K562 (cell line): ENCODE measurements around the gene SRP54. TPM values are rescaled to one million over a fixed set of nuclear protein-coding genes. Genes with fewer than 3 reads are reported as not detected.

Source experiments
- AFF1 ChIP-seq, 2 experiments: fragments of 450-650 bp; IDR thresholded peaks; 2 replicates each; pipeline ENCODE4 v1.6.1; 2018; ENCODE audit warnings: mild to moderate bottlenecking in 2 of 2, low read depth in 1 of 2; ENCODE audit not compliant: partially characterized antibody in 2 of 2
- ARID1B ChIP-seq: fragments of 450-650 bp; IDR thresholded peaks from 2 replicates; pipeline ENCODE4 v1.6.1; 2016; ENCODE audit warnings: antibody characterized with exemption, mild to moderate bottlenecking, inconsistent platforms
- CBFB ChIP-seq: sonication (generic); formaldehyde crosslinking; IDR thresholded peaks from 2 replicates; pipeline ENCODE4 v1.4.0; 2020; ENCODE audit warnings: mild to moderate bottlenecking, missing genetic modification reagents
- EHMT2 ChIP-seq: fragments of 450-650 bp; IDR thresholded peaks from 2 replicates; pipeline ENCODE4 v1.6.1; 2018; ENCODE audit warnings: antibody characterized with exemption
- FIP1L1 ChIP-seq: fragments of 200-400 bp; formaldehyde crosslinking; IDR thresholded peaks from 2 replicates; pipeline ENCODE4 v1.6.1; 2018; ENCODE audit warnings: mild to moderate bottlenecking, low read depth, low read length; ENCODE audit not compliant: poor library complexity, severe bottlenecking
- GMEB1 ChIP-seq: fragments of 250-450 bp; sonication (Bioruptor Pico); IDR thresholded peaks from 2 replicates; pipeline ENCODE4 v1.4.0; 2020; ENCODE audit warnings: mild to moderate bottlenecking
- MNT ChIP-seq, 2 experiments: fragments of 450-650 bp; conservative IDR thresholded peaks; 2 replicates each; pipeline ENCODE4 v1.6.1; 2017; ENCODE audit warnings: mild to moderate bottlenecking in 2 of 2, moderate library complexity in 2 of 2
- MXD1 ChIP-seq: fragments of 250-450 bp; sonication (Bioruptor Pico); IDR thresholded peaks from 2 replicates; pipeline ENCODE4 v1.8.0; 2021; ENCODE audit warnings: borderline replicate concordance, mild to moderate bottlenecking, moderate library complexity; ENCODE audit not compliant: poor library complexity, severe bottlenecking
- NR2C1 ChIP-seq, 2 experiments: fragments of 450-650 bp; IDR thresholded peaks; 2 replicates each; pipeline ENCODE4 v1.6.1; 2017; ENCODE audit warnings: mild to moderate bottlenecking in 2 of 2, antibody characterized with exemption in 1 of 2, inconsistent platforms in 1 of 2, missing compliant biosample characterization in 1 of 2, missing genetic modification characterization in 1 of 2
- NR2F6 ChIP-seq: fragments of 450-650 bp; formaldehyde crosslinking; IDR thresholded peaks from 2 replicates; pipeline ENCODE4 v1.4.0; 2020; ENCODE audit warnings: mild to moderate bottlenecking
- RBM34 ChIP-seq: fragments of 200-400 bp; formaldehyde crosslinking; IDR thresholded peaks from 2 replicates; pipeline ENCODE4 v1.6.1; 2018; ENCODE audit warnings: low read length, borderline replicate concordance; ENCODE audit not compliant: insufficient read depth
- SREBF1 ChIP-seq: fragments of 150-350 bp; IDR thresholded peaks from 2 replicates; pipeline ENCODE4 v1.6.1; 2014; ENCODE audit warnings: antibody characterized with exemption, low read depth, low read length, borderline replicate concordance
- TEAD2 ChIP-seq: fragments of 450-650 bp; IDR thresholded peaks from 2 replicates; pipeline ENCODE4 v1.6.1; 2016; ENCODE audit warnings: missing genetic modification characterization, control low read depth, missing compliant biosample characterization
- TFAM ChIP-seq: fragments of 250-450 bp; sonication (Bioruptor Pico); conservative IDR thresholded peaks from 2 replicates; pipeline ENCODE4 v1.5.0; 2021; ENCODE audit warnings: mild to moderate bottlenecking, moderate library complexity
- TFE3 ChIP-seq: fragments of 450-650 bp; formaldehyde crosslinking; IDR thresholded peaks from 2 replicates; pipeline ENCODE4 v1.4.0; 2020; ENCODE audit warnings: mild to moderate bottlenecking, mixed read lengths
- TRIM28 ChIP-seq: fragments of 450-650 bp; IDR thresholded peaks from 2 replicates; pipeline ENCODE4 v1.6.1; 2017
- ZKSCAN1 ChIP-seq: fragments of 150-350 bp; IDR thresholded peaks from 2 replicates; pipeline ENCODE4 v1.6.1; 2016; ENCODE audit warnings: low read depth, low read length
- ZNF197 ChIP-seq: fragments of 200-800 bp; sonication (Bioruptor generic); IDR thresholded peaks from 2 replicates; pipeline ENCODE4 v1.6.1; 2016; ENCODE audit warnings: low read depth, missing genetic modification characterization, missing compliant biosample characterization
- ZNF316 ChIP-seq: fragments of 450-650 bp; IDR thresholded peaks from 2 replicates; pipeline ENCODE4 v1.6.1; 2016
- ZNF57 ChIP-seq: fragments of 450-650 bp; formaldehyde crosslinking; IDR thresholded peaks from 2 replicates; pipeline ENCODE4 v1.4.0; 2020; ENCODE audit warnings: mild to moderate bottlenecking, moderate library complexity
- polyA plus RNA-seq, 8 experiments: library from polyadenylated mRNA; depleted of rRNA in 4 of 8; stranded (reverse) in 5 of 8; unstranded in 3 of 8; fragments of >200 nt; fragmentation: Nextera tagmentation in 2 of 8; fragmentation: Illumina TruSeq in 1 of 8; extraction: Ambion mirVana in 2 of 8; extraction: Trizol in 1 of 8; gene quantifications; 2 replicates each; pipeline versions ENCODE4 v1.2.1 to v1.2.3, GENCODE V29; 2011 to 2014; ENCODE audit warnings: inconsistent platforms in 1 of 8, missing spikeins in 1 of 8
- total RNA-seq, 7 experiments: library from RNA; depleted of rRNA in 6 of 7; stranded (reverse); fragments of >200 nt in 6 of 7; fragmentation: Illumina TruSeq in 2 of 7; extraction: Trizol in 2 of 7; gene quantifications; 2 replicates each; pipeline versions ENCODE4 v1.2.1 to v1.2.3, GENCODE V29; 2011 to 2021; ENCODE audit warnings: low replicate concordance in 1 of 7

The SRP54 gene
- total and polyA plus RNA-seq, 9 of the 15 experiments (the other 6 are each of a cell fraction or from before 2014, with no cell fraction given): 28.6 to 69.8 (median 51.7) TPM

GRCh38 chr14:35050652-35051051 lies 67.9 kb downstream of the SRP54 start (continued):
- TF ChIP-seq MNT (conservative IDR thresholded peaks at IDR 0.05): peak in 1 of 2 experiments; percentile 57; a peak in 2 of 4 replicates
- TF ChIP-seq ZNF316: peak; percentile 97
- no peak for TF ChIP-seq GMEB1 (CRISPR knock-in tag)
- TF ChIP-seq MXD1: no peak
- no peak for TF ChIP-seq FIP1L1
- TF ChIP-seq CBFB (CRISPR knock-in tag): no peak
- no peak for TF ChIP-seq SREBF1
- TF ChIP-seq NR2F6 (CRISPR knock-in tag): no peak
- TF ChIP-seq ZNF197 (CRISPR knock-in tag): no peak
- TF ChIP-seq AFF1 (IDR thresholded peaks at IDR 0.05; ENCODE audit: low read depth in 1 of 2, partially characterized antibody in 2 of 2): no peak
- TF ChIP-seq RBM34: no peak
- no peak for TF ChIP-seq ZNF57 (CRISPR knock-in tag)
- no peak for TF ChIP-seq NR2C1 (IDR thresholded peaks at IDR 0.05)
- TF ChIP-seq NR2C1 (tag; IDR thresholded peaks at IDR 0.05): no peak
- TF ChIP-seq TEAD2 (tag): no peak
- 0 out of 2 replicates have a peak, but pooled peaks have one; percentile 45 for TF ChIP-seq EHMT2
- TF ChIP-seq ARID1B: peak; percentile 71
- no peak for TF ChIP-seq TFE3 (CRISPR knock-in tag)
- no peak for TF ChIP-seq ZKSCAN1
- no peak for TF ChIP-seq TFAM (CRISPR knock-in tag)
- TF ChIP-seq TRIM28: peak; percentile 36; the same call in 1 of the 2 replicates
